T-helper 2 cell treated with Interferon-gamma antibody and Interleukin-4, amounts not matched to agents 5 μg/mL and 100 μg/mL, for 36 hours (primary cell): ENCODE measurements around the gene ACKR4.
A peak's percentile ranks its signal among the peaks of the same experiment; 100 is the strongest.
"Not testable (repeated sequence)": the region's sequence is repeated elsewhere in the genome, so short reads cannot be mapped to it uniquely, and the experiment has no call there.

Experiments used
- DNase-seq: peaks from one replicate; pipeline ENCODE4 v3.0.0; 2021; ENCODE audit warnings: low spot score
- H3K27ac Mint-ChIP-seq: one replicate; pipeline ENCODE4 v1.8.0; 2021; ENCODE audit warnings: mild to moderate bottlenecking, mixed read lengths
- H3K27me3 Mint-ChIP-seq: one replicate; pipeline ENCODE4 v1.8.0; 2021; ENCODE audit warnings: low read depth, mixed read lengths
- H3K36me3 Mint-ChIP-seq: one replicate; pipeline ENCODE4 v1.8.0; 2021; ENCODE audit warnings: low read depth, mixed read lengths
- H3K4me1 Mint-ChIP-seq: one replicate; pipeline ENCODE4 v1.8.0; 2021; ENCODE audit warnings: low read depth, mixed read lengths
- H3K4me3 Mint-ChIP-seq: one replicate; pipeline ENCODE4 v1.8.0; 2022; ENCODE audit warnings: mild to moderate bottlenecking, moderate library complexity, mixed read lengths
- H3K9me3 Mint-ChIP-seq: one replicate; pipeline ENCODE4 v1.8.0; 2021; ENCODE audit warnings: mixed read lengths

ACKR4 gene

GRCh38 chr3:132569153-132569552 is 27.9 kb upstream of the ACKR4 start:
- Mint-ChIP-seq H3K27ac (no peak overlapping the region), H3K4me3 (no peak overlapping the region), H3K27me3 (no peaks in the 10 kb centered on the region), H3K36me3 (peaks cover 4% of the 10 kb centered on the region), H3K4me1 (peaks cover 8% of the 10 kb centered on the region), H3K9me3 (peaks cover 5% of the 10 kb centered on the region)
- peak; percentile 27 for DNase-seq

- Mint-ChIP-seq H3K36me3 (peaks cover 4% of the 10 kb centered on the region), H3K27ac (no peak overlapping the region), H3K9me3 (peaks cover 5% of the 10 kb centered on the region), H3K27me3 (no peaks in the 10 kb centered on the region), H3K4me1 (peaks cover 8% of the 10 kb centered on the region), H3K4me3 (no peak overlapping the region)
- no peak for DNase-seq
Observed at GRCh38 chr3:132569580-132569979, 27.5 kb upstream of the ACKR4 start.

- H3K9me3 Mint-ChIP-seq = peaks cover 5% of the 10 kb centered on the region
- peaks cover 4% of the 10 kb centered on the region for H3K36me3 Mint-ChIP-seq
- H3K27ac Mint-ChIP-seq = no peak overlapping the region
- peaks cover 8% of the 10 kb centered on the region for H3K4me1 Mint-ChIP-seq
- H3K4me3 Mint-ChIP-seq = no peak overlapping the region
- DNase-seq = no peak
- H3K27me3 Mint-ChIP-seq = no peaks in the 10 kb centered on the region
Observed at GRCh38 chr3:132570016-132570415, 27.1 kb upstream of the ACKR4 start.

- Mint-ChIP-seq H3K4me1 (peaks cover 7% of the 10 kb centered on the region), H3K36me3 (peaks cover 10% of the 10 kb centered on the region)
Observed at GRCh38 chr3:132573797-132574211, 23.3 kb upstream of the ACKR4 start.

GRCh38 chr3:132587401-132587800 is 9.7 kb upstream of the ACKR4 start:
- Mint-ChIP-seq H3K9me3 (no peaks in the 10 kb centered on the region), H3K4me3 (no peak overlapping the region), H3K27ac (no peak overlapping the region), H3K36me3 (peaks cover 1% of the 10 kb centered on the region), H3K27me3 (no peaks in the 10 kb centered on the region), H3K4me1 (peaks cover 3% of the 10 kb centered on the region)
- no peak for DNase-seq

More at GRCh38 chr3:132573797-132574211, 23.3 kb upstream of the ACKR4 start:
- no peak overlapping the region for H3K4me3 Mint-ChIP-seq
- H3K27ac Mint-ChIP-seq = no peak overlapping the region
- H3K27me3 Mint-ChIP-seq = no peaks in the 10 kb centered on the region
- H3K9me3 Mint-ChIP-seq = peaks cover 5% of the 10 kb centered on the region
- DNase-seq = no peak

GRCh38 chr3:132592216-132592615 is 4.9 kb upstream of the ACKR4 start:
- Mint-ChIP-seq H3K27ac (no peak overlapping the region), H3K9me3 (no peaks in the 10 kb centered on the region), H3K4me1 (peaks cover 3% of the 10 kb centered on the region), H3K4me3 (no peak overlapping the region), H3K27me3 (no peaks in the 10 kb centered on the region), H3K36me3 (peaks cover 6% of the 10 kb centered on the region)
- DNase-seq = no peak

- DNase-seq = no peak
- Mint-ChIP-seq H3K4me1 (peaks cover 3% of the 10 kb centered on the region), H3K36me3 (peaks cover 6% of the 10 kb centered on the region), H3K9me3 (no peaks in the 10 kb centered on the region), H3K27ac (no peak overlapping the region), H3K27me3 (no peaks in the 10 kb centered on the region), H3K4me3 (no peak overlapping the region)
Observed at GRCh38 chr3:132593241-132593946, 3.7 kb upstream of the ACKR4 start.

GRCh38 chr3:132593947-132594323 is 3.1 kb upstream of the ACKR4 start:
- Mint-ChIP-seq H3K9me3 (no peaks in the 10 kb centered on the region), H3K36me3 (peaks cover 11% of the 10 kb centered on the region), H3K4me1 (peaks cover 3% of the 10 kb centered on the region), H3K27me3 (no peaks in the 10 kb centered on the region), H3K27ac (no peak overlapping the region), H3K4me3 (no peak overlapping the region)
- no peak for DNase-seq

- peaks cover 10% of the 10 kb centered on the region for H3K36me3 Mint-ChIP-seq
- H3K27me3 Mint-ChIP-seq = no peaks in the 10 kb centered on the region
- H3K4me3 Mint-ChIP-seq = no peak overlapping the region
- H3K9me3 Mint-ChIP-seq = no peaks in the 10 kb centered on the region
- DNase-seq = no peak
- H3K4me1 Mint-ChIP-seq = peaks cover 3% of the 10 kb centered on the region
- H3K27ac Mint-ChIP-seq = no peak overlapping the region
Observed at GRCh38 chr3:132594498-132594897, 2.6 kb upstream of the ACKR4 start.

- H3K36me3 Mint-ChIP-seq = peaks cover 10% of the 10 kb centered on the region
- no peak overlapping the region for H3K27ac Mint-ChIP-seq
- H3K9me3 Mint-ChIP-seq = no peaks in the 10 kb centered on the region
- no peak for DNase-seq
- no peaks in the 10 kb centered on the region for H3K27me3 Mint-ChIP-seq
- peaks cover 3% of the 10 kb centered on the region for H3K4me1 Mint-ChIP-seq
- H3K4me3 Mint-ChIP-seq = no peak overlapping the region
Observed at GRCh38 chr3:132595014-132595413, 2.1 kb upstream of the ACKR4 start.

- no peaks in the 10 kb centered on the region for H3K27me3 Mint-ChIP-seq
- no peaks in the 10 kb centered on the region for H3K9me3 Mint-ChIP-seq
- H3K4me3 Mint-ChIP-seq = no peak overlapping the region
- no peak overlapping the region for H3K27ac Mint-ChIP-seq
- no peak for DNase-seq
- H3K4me1 Mint-ChIP-seq = peaks cover 3% of the 10 kb centered on the region
- peaks cover 10% of the 10 kb centered on the region for H3K36me3 Mint-ChIP-seq
Observed at GRCh38 chr3:132596326-132596725, 744 bp upstream of the ACKR4 start.

GRCh38 chr3:132597660-132598059 is 590 bp downstream of the ACKR4 start:
- H3K4me1 Mint-ChIP-seq = peaks cover 3% of the 10 kb centered on the region
- H3K27ac Mint-ChIP-seq = no peak overlapping the region
- no peak overlapping the region for H3K4me3 Mint-ChIP-seq
- H3K36me3 Mint-ChIP-seq = peaks cover 10% of the 10 kb centered on the region
- H3K27me3 Mint-ChIP-seq = no peaks in the 10 kb centered on the region
- DNase-seq = no peak
- no peaks in the 10 kb centered on the region for H3K9me3 Mint-ChIP-seq

- Mint-ChIP-seq H3K27ac (no peak overlapping the region), H3K4me1 (peaks cover 3% of the 10 kb centered on the region), H3K27me3 (no peaks in the 10 kb centered on the region), H3K36me3 (peaks cover 10% of the 10 kb centered on the region), H3K9me3 (no peaks in the 10 kb centered on the region), H3K4me3 (no peak overlapping the region)
- DNase-seq = no peak
Observed at GRCh38 chr3:132598181-132598580, 1.1 kb downstream of the ACKR4 start.

- H3K4me1 Mint-ChIP-seq, H3K36me3 Mint-ChIP-seq, H3K27me3 Mint-ChIP-seq, H3K4me3 Mint-ChIP-seq, H3K27ac Mint-ChIP-seq, H3K9me3 Mint-ChIP-seq, DNase-seq: not testable (repeated sequence)
Observed at GRCh38 chr3:132600614-132601013, 3.5 kb downstream of the ACKR4 start.

GRCh38 chr3:132605374-132605792 is 8.3 kb downstream of the ACKR4 start:
- Mint-ChIP-seq H3K27ac (no peak overlapping the region), H3K36me3 (peaks cover 5% of the 10 kb centered on the region)
- no peak for DNase-seq

More at GRCh38 chr3:132605374-132605792, 8.3 kb downstream of the ACKR4 start:
- Mint-ChIP-seq H3K4me3 (no peak overlapping the region), H3K9me3 (peaks cover 5% of the 10 kb centered on the region), H3K4me1 (no peaks in the 10 kb centered on the region), H3K27me3 (no peaks in the 10 kb centered on the region)
